ENCODE results near the gene KCTD8.

DNA sequence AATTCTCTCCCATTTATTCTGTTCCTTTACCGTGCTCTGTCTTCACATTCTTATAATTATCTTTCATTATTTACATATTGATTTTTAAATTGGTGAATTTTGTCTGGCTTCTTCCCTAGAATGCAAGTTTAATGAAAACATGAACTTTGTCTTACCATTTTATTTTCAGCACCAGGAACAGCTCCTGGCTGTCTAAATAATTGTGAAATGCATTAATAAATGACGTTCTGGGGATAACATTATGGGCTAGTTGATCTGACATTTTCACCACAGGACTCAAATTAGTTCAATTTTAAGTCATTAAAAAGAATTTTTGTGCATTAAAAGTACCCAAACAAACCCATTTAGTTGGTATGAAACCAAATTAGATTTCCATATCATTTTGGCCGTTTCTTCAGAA is 97.5 kb downstream of the KCTD8 start:
- TF ChIP-seq CTCF (IDR thresholded peaks at IDR 0.05), result no peak
- TF ChIP-seq POLR2A (IDR thresholded peaks at IDR 0.05), result no peak

Measured in stomach (tissue), 4 donors.